GM12878 (cell line): ENCODE data around the gene ZNF691. TPM values are rescaled to one million over a fixed set of nuclear protein-coding genes. Genes with fewer than 3 reads are reported as not detected.
"Not testable (repeated sequence)": the region's sequence is repeated elsewhere in the genome, so short reads cannot be mapped to it uniquely, and the experiment has no call there.

ENCODE experiments used
- ATAC-seq: fragments of 200-7000 bp; cut with Tn5 transposase; 3 replicates; pipeline ENCODE4 v1.9.1; 2020; ENCODE audit warnings: mild to moderate bottlenecking, moderate library complexity
- BruUV-seq: library from RNA; stranded (reverse); fragments of 400-500 nt; replicated peaks from 2 replicates; lab custom pipeline; 2021; lab: Mats Ljungman, UMichigan
- CTCF ChIA-PET: fragments of 300-600 bp; sonication (Branson Sonifier 250); formaldehyde crosslinking; extraction: SDS; loops from one replicate; lab custom pipeline; 2021; ENCODE audit warnings: inconsistent platforms; lab: Yijun Ruan, JAX
- POLR2A ChIA-PET: fragments of 350-600 bp; formaldehyde crosslinking; extraction: SDS; loops from one replicate; lab custom pipeline; 2021; ENCODE audit warnings: inconsistent platforms; lab: Charles Lee
- RAD21 ChIA-PET: fragments of 300-600 bp; sonication (Branson Sonifier 250); formaldehyde crosslinking; loops from one replicate; lab custom pipeline; 2023; ENCODE audit warnings: antibody characterized with exemption; ENCODE audit not compliant: unreplicated experiment; lab: Charles Lee
- SMC1A ChIA-PET: fragments of 300-600 bp; sonication (Branson Sonifier 250); formaldehyde crosslinking; loops from one replicate; lab custom pipeline; 2023; ENCODE audit not compliant: unreplicated experiment, uncharacterized antibody; lab: Charles Lee
- DNase-seq: peaks from one replicate; pipeline ENCODE4 v3.0.0-alpha.2; 2011; ENCODE audit warnings: low read depth, low spot score
- FAIRE-seq: peaks from 3 replicates; lab custom pipeline; 2011; peaks lifted over from hg19 to GRCh38; lab: Jason Lieb, UNC
- H2AFZ ChIP-seq: 2 replicates; pipeline ENCODE4 v1.6.0; 2011; ENCODE audit warnings: low read depth, low read length, control low read depth; ENCODE audit not compliant: control insufficient read depth
- H3K27ac ChIP-seq: 2 replicates; pipeline ENCODE4 v1.5.1; 2011; ENCODE audit warnings: control low read depth; ENCODE audit not compliant: control insufficient read depth, insufficient read depth
- H3K27me3 ChIP-seq, 2 experiments: replicated peaks in 1 of 2; 2 replicates each; pipeline versions ENCODE4 v1.6.0 to v1.6.1; 2011; ENCODE audit warnings: low read length in 1 of 2; ENCODE audit not compliant: control insufficient read depth in 2 of 2, insufficient read depth in 2 of 2
- H3K36me3 ChIP-seq, 2 experiments: 2 replicates each; pipeline ENCODE4 v1.5.1; 2011; ENCODE audit warnings: low read length in 1 of 2; ENCODE audit not compliant: control insufficient read depth in 2 of 2, insufficient read depth in 2 of 2
- H3K4me1 ChIP-seq: 2 replicates; pipeline ENCODE4 v1.6.1; 2011; ENCODE audit warnings: mild to moderate bottlenecking, low read length, moderate library complexity, mixed read lengths; ENCODE audit not compliant: control insufficient read depth, insufficient read depth
- H3K4me2 ChIP-seq: 2 replicates; pipeline ENCODE4 v1.6.0; 2011; ENCODE audit warnings: control low read depth; ENCODE audit not compliant: control insufficient read depth, insufficient read depth
- H3K4me3 ChIP-seq: fragments of 200-600 bp; sonication (generic); 2 replicates; pipeline ENCODE4 v1.5.1; 2016
- H3K79me2 ChIP-seq: 2 replicates; pipeline ENCODE4 v1.6.0; 2011; ENCODE audit warnings: low read length; ENCODE audit not compliant: control insufficient read depth, insufficient read depth
- H3K9ac ChIP-seq: 2 replicates; pipeline ENCODE4 v1.8.0; 2011; ENCODE audit warnings: low read length, control low read depth, mixed read lengths; ENCODE audit not compliant: control insufficient read depth, insufficient read depth
- H3K9me3 ChIP-seq: replicated peaks from 3 replicates; pipeline ENCODE4 v1.5.1; 2011; ENCODE audit warnings: mild to moderate bottlenecking, low read length; ENCODE audit not compliant: control insufficient read depth, insufficient read depth
- H4K20me1 ChIP-seq: 2 replicates; pipeline ENCODE4 v1.6.0; 2011; ENCODE audit not compliant: control insufficient read depth, insufficient read depth
- CBX3 ChIP-seq: fragments of 200-600 bp; sonication (generic); IDR thresholded peaks from 2 replicates; pipeline ENCODE4 v1.6.1; 2016; ENCODE audit warnings: low read depth, borderline replicate concordance
- CEBPB ChIP-seq, 2 experiments: fragments of 150-350 bp in 1 of 2; IDR thresholded peaks; 2 replicates each; pipeline ENCODE4 v1.6.1; 2012 to 2014; ENCODE audit warnings: low read depth in 2 of 2, low read length in 2 of 2, borderline replicate concordance in 1 of 2, inconsistent platforms in 1 of 2
- FOXM1 ChIP-seq: IDR thresholded peaks from 2 replicates; pipeline ENCODE4 v1.6.1; 2012; ENCODE audit warnings: low read depth, mild to moderate bottlenecking, inconsistent platforms, low read length, moderate library complexity
- NFYB ChIP-seq: IDR thresholded peaks from 2 replicates; pipeline ENCODE4 v1.6.1; 2011; ENCODE audit warnings: low read depth, mild to moderate bottlenecking, low read length, improper control_type of control experiment, moderate library complexity; ENCODE audit not compliant: insufficient read depth
- PAX5 ChIP-seq: IDR thresholded peaks from 2 replicates; pipeline ENCODE4 v1.6.1; 2011; ENCODE audit warnings: low read depth, low read length, borderline replicate concordance
- REST ChIP-seq: IDR thresholded peaks from 2 replicates; pipeline ENCODE4 v1.6.1; 2012; ENCODE audit warnings: mild to moderate bottlenecking, low read depth, low read length
- SREBF2 ChIP-seq: IDR thresholded peaks from 2 replicates; pipeline ENCODE4 v1.6.1; 2012; ENCODE audit warnings: mild to moderate bottlenecking, low read length
- STAT1 ChIP-seq: fragments of 450-650 bp; conservative IDR thresholded peaks from 2 replicates; pipeline ENCODE4 v1.6.1; 2014; ENCODE audit warnings: antibody characterized with exemption, mild to moderate bottlenecking
- TBL1XR1 ChIP-seq: IDR thresholded peaks from 2 replicates; pipeline ENCODE4 v1.6.1; 2012; ENCODE audit warnings: low read depth, low read length, improper control_type of control experiment
- TCF12 ChIP-seq: IDR thresholded peaks from 2 replicates; pipeline ENCODE4 v1.6.1; 2011; ENCODE audit warnings: low read depth, mild to moderate bottlenecking, low read length
- ZBTB11 ChIP-seq: fragments of 450-650 bp; formaldehyde crosslinking; IDR thresholded peaks from 2 replicates; pipeline ENCODE4 v1.5.0; 2022; ENCODE audit warnings: mild to moderate bottlenecking, missing genetic modification characterization
- WGBS: methylation state at CpG from one replicate; pipeline ENCODE4 v1.1.6; 2016; ENCODE audit warnings: low lambda C conversion rate; ENCODE audit not compliant: insufficient replicate concordance, insufficient coverage; ENCODE audit errors: missing lambda C conversion rate; 5-methylcytosine and 5-hydroxymethylcytosine counted together
- in situ Hi-C: fragments of 300-500 bp; cut with MboI; formaldehyde crosslinking; loops from 9 replicates; pipeline ENCODE4 v1.14.3; 2018; ENCODE audit warnings: mixed read lengths
- intact Hi-C: fragments of 100-400 bp; cut with micrococcal nuclease; formaldehyde crosslinking; loops from one replicate; pipeline ENCODE4 v1.14.2; 2022; ENCODE audit not compliant: unreplicated experiment
- polyA plus RNA-seq, 11 experiments: library from polyadenylated mRNA; depleted of rRNA in 4 of 11; unstranded in 6 of 11; stranded (reverse) in 5 of 11; fragments of >200 nt; fragmentation: Nextera tagmentation in 4 of 11; fragmentation: Illumina TruSeq in 1 of 11; extraction: Ambion mirVana in 4 of 11; extraction: Trizol in 1 of 11; gene quantifications; 1 replicate in 1 of 11; 2 replicates in 10 of 11; pipeline versions ENCODE4 v1.2.1 to v1.2.3, GENCODE V29; 2011 to 2016; ENCODE audit warnings: inconsistent platforms in 2 of 11, missing spikeins in 2 of 11, low read depth in 1 of 11
- total RNA-seq, 4 experiments: library from RNA; depleted of rRNA in 3 of 4; stranded (reverse); fragments of >200 nt in 3 of 4; fragmentation: Illumina TruSeq in 1 of 4; extraction: Trizol in 1 of 4; gene quantifications; 2 replicates each; pipeline versions ENCODE4 v1.2.1 to v1.2.3, GENCODE V29; 2013 to 2021

ZNF691 gene
- total and polyA plus RNA-seq, 10 of the 15 experiments (the other 5 are each of a cell fraction or from before 2014, with no cell fraction given) = 8.5 to 16.2 (median 12.2) TPM

GRCh38 chr1:42866549-42866948, 20.1 kb downstream of the ZNF691 start:
- ChIA-PET POLR2A (no interaction called here), SMC1A (no interaction called here), RAD21 (no interaction called here), CTCF (no interaction called here)
- FAIRE-seq (no peak), ATAC-seq (no peak), DNase-seq (no peak)
- no peak overlapping the region for H3K4me3 ChIP-seq
- no peak overlapping the region for H3K27ac ChIP-seq
- in situ Hi-C loops (no loop called here), intact Hi-C loops (no loop called here)
- no peaks in the 10 kb centered on the region for H4K20me1 ChIP-seq
- H3K9ac ChIP-seq = no peak overlapping the region
- H3K4me2 ChIP-seq = no peak overlapping the region
- no TSS peak for BruUV-seq
- no peaks in the 10 kb centered on the region for H3K36me3 ChIP-seq
- no peaks in the 10 kb centered on the region for H3K79me2 ChIP-seq
- no peak overlapping the region for H2AFZ ChIP-seq
- no peaks in the 10 kb centered on the region for H3K27me3 ChIP-seq
- TF ChIP-seq FOXM1 (no peak), CEBPB (IDR thresholded peaks at IDR 0.05; ENCODE audit: borderline replicate concordance in 1 of 2, low read depth in 2 of 2, low read length in 2 of 2) (no peak), NFYB (no peak), PAX5 (no peak), SREBF2 (no peak), STAT1 (no peak), TCF12 (no peak), ZBTB11 (CRISPR knock-in tag) (no peak), REST (no peak), TBL1XR1 (no peak), CBX3 (no peak)
- H3K4me1 ChIP-seq = no peaks in the 10 kb centered on the region
- H3K9me3 ChIP-seq = no peaks in the 10 kb centered on the region; the same call in 2 of the 3 replicates
- WGBS = 19% methylated on average over 5 of the region's 5 CpGs

- POLR2A ChIA-PET, RAD21 ChIA-PET, H3K9ac ChIP-seq, DNase-seq, ATAC-seq, H3K27ac ChIP-seq, H3K79me2 ChIP-seq, CTCF ChIA-PET, H3K9me3 ChIP-seq, H4K20me1 ChIP-seq, intact Hi-C loops, H3K4me2 ChIP-seq, H3K4me1 ChIP-seq, FAIRE-seq, H3K4me3 ChIP-seq, H2AFZ ChIP-seq, H3K36me3 ChIP-seq, in situ Hi-C loops, BruUV-seq, SMC1A ChIA-PET, H3K27me3 ChIP-seq: not testable (repeated sequence)
- 41% methylated on average over 4 of the region's 4 CpGs for WGBS
Measured at GRCh38 chr1:42868466-42868865, 22.1 kb downstream of the ZNF691 start.
